ENCODE results near the gene HPN. TPM values are rescaled to one million over a fixed set of nuclear protein-coding genes. Genes with fewer than 3 reads are reported as not detected.

Gene HPN
- total and polyA plus RNA-seq, 2 of the 13 experiments (the other 11 are each of a cell fraction or from before 2014, with no cell fraction given) = 46.7 to 261 TPM

DNA sequence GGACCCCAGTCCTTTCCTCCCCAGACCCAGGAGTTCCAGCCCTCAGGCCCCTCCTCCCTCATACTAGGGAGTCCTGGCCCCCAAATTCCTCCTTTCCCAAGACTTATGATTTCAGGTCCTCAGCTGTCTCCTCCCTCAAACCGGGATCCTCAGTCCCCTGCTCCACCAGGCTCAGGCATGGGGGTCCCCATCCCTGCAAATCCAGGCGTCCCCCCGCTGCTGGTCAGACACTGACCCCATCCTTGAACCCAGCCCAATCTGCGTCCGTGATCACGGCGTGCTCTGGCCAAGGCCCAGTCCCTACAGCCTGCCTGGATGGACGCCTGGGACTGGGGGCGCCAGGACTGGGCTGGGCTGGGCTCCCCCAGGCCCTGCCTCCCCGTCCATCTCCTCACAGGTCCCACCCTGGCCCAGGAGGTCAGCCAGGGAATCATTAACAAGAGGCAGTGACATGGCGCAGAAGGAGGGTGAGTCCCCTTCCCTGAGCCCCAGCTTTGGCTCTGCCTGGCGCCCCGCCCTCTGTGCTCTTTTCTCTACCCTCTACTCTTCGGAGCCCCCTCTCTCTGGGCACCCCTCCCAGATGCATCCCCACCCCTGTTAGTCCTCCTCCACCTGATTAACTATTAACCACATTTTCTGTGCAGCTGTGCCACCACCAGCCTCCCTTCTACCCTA, 672 bp downstream of the HPN start (continued):
- TF ChIP-seq REXO4 (CRISPR knock-in tag; IDR thresholded peaks at IDR 0.05; ENCODE audit: borderline replicate concordance) (no peak), ZNF724P (CRISPR knock-in tag; IDR thresholded peaks at IDR 0.05; ENCODE audit: borderline replicate concordance) (no peak), NFE2L1 (CRISPR knock-in tag; IDR thresholded peaks at IDR 0.05; ENCODE audit: borderline replicate concordance) (no peak), ZNF260 (CRISPR knock-in tag; IDR thresholded peaks at IDR 0.05; ENCODE audit: borderline replicate concordance, low read depth) (no peak), HDAC6 (IDR thresholded peaks at IDR 0.05; ENCODE audit: low read depth, low read length) (no peak), ZNF44 (CRISPR knock-in tag; IDR thresholded peaks at IDR 0.05) (no peak), ZBTB7A (CRISPR knock-in tag; IDR thresholded peaks at IDR 0.05) (no peak; the same call in 1 of the 2 replicates), PHF21A (CRISPR knock-in tag; IDR thresholded peaks at IDR 0.05) (0 out of 2 replicates have a peak, but pooled peaks have one; percentile 15), YEATS2 (CRISPR knock-in tag; IDR thresholded peaks at IDR 0.05; ENCODE audit: borderline replicate concordance) (no peak), PBX3 (CRISPR knock-in tag; IDR thresholded peaks at IDR 0.05; ENCODE audit: borderline replicate concordance) (no peak), RAD21 (CRISPR knock-in tag; IDR thresholded peaks at IDR 0.05) (no peak), PAF1 (CRISPR knock-in tag; IDR thresholded peaks at IDR 0.05) (no peak), ERF (CRISPR knock-in tag; IDR thresholded peaks at IDR 0.05) (peak; percentile 49; the same call in 1 of the 2 replicates), ZNF414 (CRISPR knock-in tag; IDR thresholded peaks at IDR 0.05) (peak; percentile 88), ZBTB39 (CRISPR knock-in tag; IDR thresholded peaks at IDR 0.05) (no peak), SMC3 (IDR thresholded peaks at IDR 0.05; ENCODE audit: low read length) (no peak)
- TF ChIP-seq, protein P1, sequence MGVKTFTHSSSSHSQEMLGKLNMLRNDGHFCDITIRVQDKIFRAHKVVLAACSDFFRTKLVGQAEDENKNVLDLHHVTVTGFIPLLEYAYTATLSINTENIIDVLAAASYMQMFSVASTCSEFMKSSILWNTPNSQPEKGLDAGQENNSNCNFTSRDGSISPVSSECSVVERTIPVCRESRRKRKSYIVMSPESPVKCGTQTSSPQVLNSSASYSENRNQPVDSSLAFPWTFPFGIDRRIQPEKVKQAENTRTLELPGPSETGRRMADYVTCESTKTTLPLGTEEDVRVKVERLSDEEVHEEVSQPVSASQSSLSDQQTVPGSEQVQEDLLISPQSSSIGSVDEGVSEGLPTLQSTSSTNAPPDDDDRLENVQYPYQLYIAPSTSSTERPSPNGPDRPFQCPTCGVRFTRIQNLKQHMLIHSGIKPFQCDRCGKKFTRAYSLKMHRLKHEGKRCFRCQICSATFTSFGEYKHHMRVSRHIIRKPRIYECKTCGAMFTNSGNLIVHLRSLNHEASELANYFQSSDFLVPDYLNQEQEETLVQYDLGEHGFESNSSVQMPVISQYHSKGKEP (CRISPR knock-in tag; IDR thresholded peaks at IDR 0.05) = no peak
- TF ChIP-seq, protein P2, sequence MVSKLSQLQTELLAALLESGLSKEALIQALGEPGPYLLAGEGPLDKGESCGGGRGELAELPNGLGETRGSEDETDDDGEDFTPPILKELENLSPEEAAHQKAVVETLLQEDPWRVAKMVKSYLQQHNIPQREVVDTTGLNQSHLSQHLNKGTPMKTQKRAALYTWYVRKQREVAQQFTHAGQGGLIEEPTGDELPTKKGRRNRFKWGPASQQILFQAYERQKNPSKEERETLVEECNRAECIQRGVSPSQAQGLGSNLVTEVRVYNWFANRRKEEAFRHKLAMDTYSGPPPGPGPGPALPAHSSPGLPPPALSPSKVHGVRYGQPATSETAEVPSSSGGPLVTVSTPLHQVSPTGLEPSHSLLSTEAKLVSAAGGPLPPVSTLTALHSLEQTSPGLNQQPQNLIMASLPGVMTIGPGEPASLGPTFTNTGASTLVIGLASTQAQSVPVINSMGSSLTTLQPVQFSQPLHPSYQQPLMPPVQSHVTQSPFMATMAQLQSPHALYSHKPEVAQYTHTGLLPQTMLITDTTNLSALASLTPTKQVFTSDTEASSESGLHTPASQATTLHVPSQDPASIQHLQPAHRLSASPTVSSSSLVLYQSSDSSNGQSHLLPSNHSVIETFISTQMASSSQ (IDR thresholded peaks at IDR 0.05; ENCODE audit: low read depth) = peak; percentile 89
- TF ChIP-seq, protein P2 (CRISPR knock-in tag; IDR thresholded peaks at IDR 0.05; ENCODE audit: borderline replicate concordance) = peak; percentile 88
